GM12874 (cell line): ENCODE measurements around the gene DCBLD2.

ENCODE experiments used
- CTCF ChIP-seq: IDR thresholded peaks from 2 replicates; pipeline ENCODE4 v1.5.1; 2011; ENCODE audit warnings: low read depth, mild to moderate bottlenecking, control low read depth, low read length, moderate library complexity; ENCODE audit not compliant: insufficient read depth

DCBLD2 gene

DNA sequence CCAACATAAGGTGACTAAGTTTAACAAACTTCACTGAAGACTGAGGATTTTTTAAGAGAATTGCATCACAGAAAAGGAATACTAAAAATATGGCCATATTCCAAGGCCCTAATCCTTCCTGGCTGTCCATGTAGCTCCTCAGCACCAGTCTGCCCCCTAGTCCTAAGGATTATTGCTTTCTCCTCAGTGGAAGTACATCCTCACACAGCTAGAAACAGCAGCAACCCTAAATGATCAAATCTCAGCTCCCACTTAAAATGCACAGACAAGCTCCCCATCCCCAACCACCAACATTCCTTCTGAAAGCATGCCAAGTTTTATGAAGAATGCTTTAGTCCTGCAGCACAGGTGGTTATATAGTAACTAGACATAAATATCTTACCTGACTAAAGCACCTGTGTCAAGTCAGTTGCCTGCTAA, 123.7 kb downstream of the DCBLD2 start:
- TF ChIP-seq CTCF = no peak

GRCh38 chr3:98777286-98777685, 124.2 kb downstream of the DCBLD2 start:
- TF ChIP-seq CTCF = no peak

DNA sequence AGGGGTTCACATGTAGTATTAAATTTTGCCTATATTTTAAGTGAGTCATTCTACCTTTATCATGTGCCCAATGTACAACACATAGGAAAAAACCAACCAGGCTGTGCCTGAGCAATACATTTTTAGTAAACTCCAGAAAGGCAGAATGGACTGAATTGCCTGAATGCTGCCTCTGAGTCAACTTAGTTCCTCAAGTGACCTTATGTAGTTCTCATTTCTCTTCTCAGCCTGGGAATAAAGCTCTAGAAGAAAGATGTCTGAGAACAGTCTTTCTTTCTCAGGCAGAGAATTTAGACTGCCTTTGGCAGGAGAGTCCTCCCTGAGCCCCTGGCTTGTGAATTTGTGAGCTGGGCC, 125.4 kb downstream of the DCBLD2 start:
- TF ChIP-seq CTCF = no peak

- no peak for TF ChIP-seq CTCF
These were observed 125.9 kb downstream of the DCBLD2 start for GRCh38 chr3:98775459-98776139.

- TF ChIP-seq CTCF = no peak
These were observed 129.5 kb downstream of the DCBLD2 start for GRCh38 chr3:98772022-98772421.

DNA sequence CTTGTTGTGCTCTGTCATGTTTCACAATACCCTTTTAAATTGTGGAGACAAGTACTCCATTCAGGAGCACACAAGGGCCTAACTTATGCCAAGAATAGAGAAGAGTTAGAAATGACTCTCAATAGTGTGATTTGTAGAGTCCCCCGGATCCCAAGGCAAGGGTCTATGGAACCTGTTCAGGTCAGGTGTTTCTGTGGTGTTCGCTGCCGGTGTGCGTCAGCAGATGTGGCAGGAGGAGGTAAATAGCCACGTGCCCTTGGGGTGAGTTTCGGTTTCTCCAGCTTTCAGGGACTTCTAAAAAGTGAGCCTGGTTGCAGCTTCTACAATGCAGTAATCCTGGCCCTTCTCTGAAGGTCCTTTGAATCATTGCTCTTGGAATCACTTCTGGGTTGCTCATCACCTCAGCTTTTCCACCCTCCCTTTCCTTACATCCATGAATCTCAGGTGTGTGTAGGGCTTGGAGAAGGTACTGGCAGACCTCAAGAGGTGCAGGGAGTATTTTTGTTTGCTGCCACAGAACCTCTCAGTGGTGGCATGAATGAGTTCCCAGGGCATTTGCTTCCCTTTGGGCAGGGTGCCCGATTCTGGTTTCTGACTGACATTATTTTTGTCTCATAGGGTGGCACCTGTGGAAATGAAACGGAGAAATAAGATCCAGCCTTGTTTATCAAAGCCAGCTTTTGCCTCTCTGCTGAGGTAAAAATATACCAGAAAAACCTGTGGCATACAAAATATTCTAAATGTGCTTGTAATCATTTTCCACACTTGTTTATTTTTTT, 131.0 kb downstream of the DCBLD2 start:
- TF ChIP-seq CTCF = no peak

DNA sequence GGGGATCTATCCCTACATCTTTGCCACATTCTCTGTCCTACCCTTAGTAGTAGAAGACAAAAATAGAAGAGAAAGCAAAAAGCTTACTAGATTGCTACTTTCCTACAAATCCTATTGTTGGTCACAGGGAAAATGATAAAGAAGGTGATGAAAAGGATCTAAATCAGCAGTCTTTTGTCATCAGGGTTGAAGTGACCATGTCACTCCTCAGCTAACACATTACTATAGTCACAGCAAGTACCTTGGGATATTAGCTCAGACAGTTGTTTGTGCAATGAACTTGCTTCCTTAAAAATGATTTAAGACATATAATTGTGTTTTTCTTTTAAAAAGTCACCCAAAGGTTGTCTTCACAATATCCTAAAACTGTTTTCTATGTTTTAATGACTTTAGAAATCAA, 132.0 kb downstream of the DCBLD2 start:
- TF ChIP-seq CTCF = no peak
